IPS-20b (cell line): Measurements from ENCODE around the gene RPP25.
A peak's percentile ranks its signal among the peaks of the same experiment; 100 is the strongest.

ENCODE experiments used
- H3K27ac ChIP-seq: one replicate; pipeline ENCODE4 v1.5.1; 2013; ENCODE audit warnings: low read length
- H3K27me3 ChIP-seq: 2 replicates; pipeline ENCODE4 v1.6.1; 2013; ENCODE audit warnings: mild to moderate bottlenecking, low read length, inconsistent platforms; ENCODE audit not compliant: insufficient read depth
- H3K36me3 ChIP-seq: 2 replicates; pipeline ENCODE4 v1.6.1; 2013; ENCODE audit warnings: low read depth, mild to moderate bottlenecking, inconsistent platforms, low read length, moderate library complexity; ENCODE audit not compliant: insufficient read depth
- H3K4me1 ChIP-seq: 2 replicates; pipeline ENCODE4 v1.6.1; 2013; ENCODE audit warnings: mild to moderate bottlenecking, control low read depth, inconsistent platforms, low read length, moderate library complexity; ENCODE audit not compliant: insufficient read depth
- H3K4me3 ChIP-seq: 2 replicates; pipeline ENCODE4 v1.5.1; 2013; ENCODE audit warnings: mild to moderate bottlenecking, low read length, inconsistent platforms
- H3K9ac ChIP-seq: 2 replicates; pipeline ENCODE4 v1.6.1; 2013; ENCODE audit warnings: low read depth, mild to moderate bottlenecking, inconsistent platforms, low read length, moderate library complexity
- H3K9me3 ChIP-seq: 2 replicates; pipeline ENCODE4 v1.6.1; 2013; ENCODE audit warnings: mild to moderate bottlenecking, low read depth, low read length, inconsistent platforms; ENCODE audit not compliant: insufficient read depth

RPP25 gene

GRCh38 chr15:74908635-74909034, 47.9 kb downstream of the RPP25 start:
- no peaks in the 10 kb centered on the region; the same call in 1 of the 2 replicates for H3K9me3 ChIP-seq
- no peak overlapping the region for H3K27ac ChIP-seq
- H3K36me3 ChIP-seq, result peaks cover 22% of the 10 kb centered on the region
- H3K27me3 ChIP-seq, result no peaks in the 10 kb centered on the region
- no peak overlapping the region for H3K4me3 ChIP-seq
- no peak overlapping the region for H3K9ac ChIP-seq
- no peaks in the 10 kb centered on the region for H3K4me1 ChIP-seq

GRCh38 chr15:74907163-74907870, 49.3 kb downstream of the RPP25 start:
- Histone ChIP-seq H3K9ac (peak overlapping the region; percentile 97), H3K4me3 (peak overlapping the region; percentile 97), H3K27ac (peak overlapping the region; percentile 9), H3K27me3 (no peaks in the 10 kb centered on the region), H3K9me3 (no peaks in the 10 kb centered on the region; the same call in 1 of the 2 replicates), H3K36me3 (peaks cover 26% of the 10 kb centered on the region), H3K4me1 (no peaks in the 10 kb centered on the region)

- H3K36me3 ChIP-seq, result peaks cover 33% of the 10 kb centered on the region
These were observed 50.0 kb downstream of the RPP25 start, which contains the start of gene FAM219B for GRCh38 chr15:74906450-74907162. TSS of gene FAM219B (minus strand) at chr15:74906851. CDS start at chr15:74906800, 51 bp downstream.

GRCh38 chr15:74906067-74906449, 50.5 kb downstream of the RPP25 start:
- no peaks in the 10 kb centered on the region for H3K4me1 ChIP-seq
- H3K27ac ChIP-seq, result peak overlapping the region; percentile 75
- H3K9me3 ChIP-seq, result no peaks in the 10 kb centered on the region; the same call in 1 of the 2 replicates
- peak overlapping the region; percentile 97 for H3K4me3 ChIP-seq
- peak overlapping the region; percentile 97 for H3K9ac ChIP-seq
- no peaks in the 10 kb centered on the region for H3K27me3 ChIP-seq
- H3K36me3 ChIP-seq, result peaks cover 38% of the 10 kb centered on the region

More at GRCh38 chr15:74906450-74907162, 50.0 kb downstream of the RPP25 start, which contains the start of gene FAM219B:
- Histone ChIP-seq H3K4me1 (no peaks in the 10 kb centered on the region), H3K9ac (peak within 1 kb of the TSS; percentile 97), H3K9me3 (no peaks in the 10 kb centered on the region; the same call in 1 of the 2 replicates), H3K4me3 (peak within 1 kb of the TSS; percentile 97), H3K27me3 (no peaks in the 10 kb centered on the region), H3K27ac (peak within 1 kb of the TSS; percentile 75)
